ENCODE results near the gene PPAN. TPM values are rescaled to one million over a fixed set of nuclear protein-coding genes. Genes with fewer than 3 reads are reported as not detected.

PPAN gene
- total and polyA plus RNA-seq, 3 donors from 2014 or later = 39.3 to 68.1 (median 66.2) TPM

DNA sequence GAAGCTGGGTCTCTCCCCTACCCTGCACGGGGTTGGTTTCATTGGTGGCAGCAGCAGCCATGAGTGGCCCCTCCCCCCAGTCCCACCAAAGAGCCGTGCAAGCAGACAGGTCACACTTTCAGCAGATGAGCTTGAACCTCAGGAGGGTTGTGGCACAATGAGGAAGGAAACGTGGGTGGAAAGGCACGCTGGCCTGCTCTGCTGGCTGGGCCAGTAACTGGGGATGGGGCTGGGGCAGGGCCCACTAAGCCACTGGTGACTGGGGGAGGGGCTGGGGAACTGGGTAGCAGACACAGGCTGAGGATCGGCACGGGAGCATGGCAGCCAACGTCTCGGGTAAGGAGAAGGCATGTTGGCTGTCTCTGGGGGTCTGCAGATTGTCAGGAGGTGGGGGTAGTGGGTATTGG lies 5.2 kb downstream of the PPAN start, which contains the start of gene P2RY11:
Gene P2RY11, plus strand, starts transcription at position 289 of the 407 bp plus-strand sequence. Its CDS starts 29 bp downstream, at position 318.
- no peak within 1 kb of the TSS for H3K4me3 ChIP-seq
- no peaks in the 10 kb centered on the region for H3K36me3 ChIP-seq (ENCODE audit: low read depth, missing control alignments)
- 67 to 74% methylated on average over 6 to 8 of the region's 8 CpGs for WGBS, 2 donors
- no peak for DNase-seq
- intact Hi-C loops (cut with DNase I; ENCODE audit: low total_unique reads) = loop anchor here (10.0 kb wide), 1 partner anchor 133 kb away; no protein-coding TSS in a partner anchor
- H3K4me1 ChIP-seq = peaks cover 6% of the 10 kb centered on the region
- TF ChIP-seq POLR2A (IDR thresholded peaks at IDR 0.05) = no peak
- TF ChIP-seq, protein P1, sequence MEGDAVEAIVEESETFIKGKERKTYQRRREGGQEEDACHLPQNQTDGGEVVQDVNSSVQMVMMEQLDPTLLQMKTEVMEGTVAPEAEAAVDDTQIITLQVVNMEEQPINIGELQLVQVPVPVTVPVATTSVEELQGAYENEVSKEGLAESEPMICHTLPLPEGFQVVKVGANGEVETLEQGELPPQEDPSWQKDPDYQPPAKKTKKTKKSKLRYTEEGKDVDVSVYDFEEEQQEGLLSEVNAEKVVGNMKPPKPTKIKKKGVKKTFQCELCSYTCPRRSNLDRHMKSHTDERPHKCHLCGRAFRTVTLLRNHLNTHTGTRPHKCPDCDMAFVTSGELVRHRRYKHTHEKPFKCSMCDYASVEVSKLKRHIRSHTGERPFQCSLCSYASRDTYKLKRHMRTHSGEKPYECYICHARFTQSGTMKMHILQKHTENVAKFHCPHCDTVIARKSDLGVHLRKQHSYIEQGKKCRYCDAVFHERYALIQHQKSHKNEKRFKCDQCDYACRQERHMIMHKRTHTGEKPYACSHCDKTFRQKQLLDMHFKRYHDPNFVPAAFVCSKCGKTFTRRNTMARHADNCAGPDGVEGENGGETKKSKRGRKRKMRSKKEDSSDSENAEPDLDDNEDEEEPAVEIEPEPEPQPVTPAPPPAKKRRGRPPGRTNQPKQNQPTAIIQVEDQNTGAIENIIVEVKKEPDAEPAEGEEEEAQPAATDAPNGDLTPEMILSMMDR (IDR thresholded peaks at IDR 0.05) = no peak
- H3K27ac ChIP-seq = no peak within 1 kb of the TSS
- no peaks in the 10 kb centered on the region for H3K27me3 ChIP-seq
- no peaks in the 10 kb centered on the region for H3K9me3 ChIP-seq

DNA sequence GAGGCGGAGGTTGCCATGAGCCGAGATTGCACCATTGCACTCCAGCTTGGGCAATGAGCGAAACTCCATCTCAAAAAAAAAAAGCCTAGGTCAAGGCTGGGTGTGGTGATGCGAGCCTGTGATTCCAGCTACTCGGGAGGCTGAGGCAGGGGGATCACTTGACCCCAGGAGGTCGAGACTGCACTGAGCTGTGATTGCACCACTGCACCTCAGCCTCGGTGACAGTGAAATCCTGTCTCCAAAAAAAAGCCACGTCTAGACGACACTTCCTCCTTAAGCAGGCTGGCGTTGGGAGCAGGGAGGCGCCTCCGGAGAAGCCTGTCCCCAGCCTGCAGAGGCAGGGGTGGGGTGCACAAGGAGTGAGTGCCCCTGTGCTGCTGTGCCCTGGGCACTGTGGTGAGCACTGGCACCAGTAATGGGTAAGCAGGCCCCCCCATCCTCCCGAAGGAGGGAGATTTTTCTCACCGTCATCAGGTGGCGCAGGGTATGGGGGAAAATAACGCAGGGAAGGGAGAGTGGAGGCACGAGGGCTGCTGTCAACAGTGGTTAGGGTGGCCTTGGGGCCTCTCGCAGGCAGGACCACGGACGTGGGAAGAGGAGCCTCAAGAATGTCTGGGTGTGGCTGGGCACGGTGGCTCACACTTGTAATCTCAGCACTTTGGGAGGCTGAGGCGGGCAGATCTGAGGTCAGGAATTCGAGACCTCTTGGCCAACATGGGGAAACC lies 6.0 kb downstream of the PPAN start:
- 61 to 66% methylated on average over 17 to 23 of the region's 23 CpGs for whole genome bisulfite sequencing, 2 donors
- Histone ChIP-seq H3K9me3 (no peaks in the 10 kb centered on the region), H3K27ac (no peak overlapping the region), H3K36me3 (ENCODE audit: low read depth, missing control alignments) (no peaks in the 10 kb centered on the region), H3K27me3 (no peaks in the 10 kb centered on the region), H3K4me3 (no peak overlapping the region), H3K4me1 (peaks cover under 1% of the 10 kb centered on the region)
- intact Hi-C loops (cut with DNase I; ENCODE audit: low total_unique reads) = loop anchor here (10.0 kb wide), 1 partner anchor 133 kb away; no protein-coding TSS in a partner anchor
- no peak for DNase-seq
- TF ChIP-seq, protein P1 (IDR thresholded peaks at IDR 0.05) = no peak
- TF ChIP-seq POLR2A (IDR thresholded peaks at IDR 0.05) = no peak

DNA sequence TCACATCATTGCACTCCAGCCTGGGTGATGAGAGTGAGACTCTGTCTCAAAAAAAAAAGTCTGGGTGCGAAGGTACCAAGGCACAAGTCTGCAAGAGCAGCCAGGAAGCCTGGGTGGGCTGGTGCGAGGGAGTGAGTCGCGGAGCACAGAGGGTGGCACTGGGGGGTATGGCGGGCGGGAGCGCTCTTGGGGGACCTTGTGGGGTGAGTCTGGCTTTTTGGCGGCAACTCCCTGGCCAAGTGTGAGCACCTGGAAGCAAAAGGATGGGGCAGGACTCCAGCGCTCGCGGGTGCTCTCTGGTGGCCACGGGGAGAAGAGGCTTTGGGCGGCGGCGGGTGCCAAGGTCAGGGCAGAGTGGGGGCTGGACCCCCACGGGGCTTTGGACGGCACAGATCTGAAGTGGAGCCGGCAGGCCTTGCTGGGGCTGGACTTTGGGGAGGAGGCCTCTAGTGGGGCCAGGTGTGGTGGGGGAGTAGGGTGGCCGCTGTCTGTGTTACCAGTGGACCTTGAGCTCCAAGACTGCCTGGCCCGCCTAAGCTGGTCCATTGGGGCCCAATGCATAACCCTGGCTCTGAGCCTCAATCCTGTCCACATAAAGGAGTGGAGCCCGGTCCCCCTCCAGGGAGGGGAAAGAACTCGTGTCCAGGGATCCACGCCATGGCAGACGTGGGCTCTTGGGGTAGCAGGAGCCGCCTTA lies 6.9 kb downstream of the PPAN start:
- DNase-seq = peak; percentile 41
- Histone ChIP-seq H3K4me3 (no peak overlapping the region), H3K27me3 (no peaks in the 10 kb centered on the region), H3K4me1 (no peaks in the 10 kb centered on the region), H3K36me3 (ENCODE audit: low read depth, missing control alignments) (no peaks in the 10 kb centered on the region), H3K27ac (no peak overlapping the region), H3K9me3 (no peaks in the 10 kb centered on the region)
- 35 to 68% methylated on average over 8 to 25 of the region's 25 CpGs for WGBS, 2 donors
- intact Hi-C loops (cut with DNase I; ENCODE audit: low total_unique reads) = loop anchor here (10.0 kb wide), 1 partner anchor 132 kb away; no protein-coding TSS in a partner anchor
- TF ChIP-seq POLR2A (IDR thresholded peaks at IDR 0.05) = no peak
- TF ChIP-seq, protein P1 (IDR thresholded peaks at IDR 0.05) = peak; percentile 11 to 50 (median 39)

DNA sequence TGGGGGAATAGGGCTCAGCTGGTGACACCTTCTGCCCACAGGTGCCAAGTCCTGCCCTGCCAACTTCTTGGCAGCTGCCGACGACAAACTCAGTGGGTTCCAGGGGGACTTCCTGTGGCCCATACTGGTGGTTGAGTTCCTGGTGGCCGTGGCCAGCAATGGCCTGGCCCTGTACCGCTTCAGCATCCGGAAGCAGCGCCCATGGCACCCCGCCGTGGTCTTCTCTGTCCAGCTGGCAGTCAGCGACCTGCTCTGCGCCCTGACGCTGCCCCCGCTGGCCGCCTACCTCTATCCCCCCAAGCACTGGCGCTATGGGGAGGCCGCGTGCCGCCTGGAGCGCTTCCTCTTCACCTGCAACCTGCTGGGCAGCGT lies 7.4 kb downstream of the PPAN start:
- Histone ChIP-seq H3K4me1 (peaks cover 2% of the 10 kb centered on the region), H3K9me3 (no peaks in the 10 kb centered on the region), H3K4me3 (no peak overlapping the region), H3K27me3 (no peaks in the 10 kb centered on the region), H3K36me3 (ENCODE audit: low read depth, missing control alignments) (no peaks in the 10 kb centered on the region), H3K27ac (no peak overlapping the region)
- DNase-seq = no peak
- WGBS, 2 donors = 83 to 84% methylated on average over 11 to 18 of the region's 19 CpGs
- intact Hi-C loops (cut with DNase I; ENCODE audit: low total_unique reads) = loop anchor here (10.0 kb wide), 1 partner anchor 131 kb away; no protein-coding TSS in a partner anchor
- no peak for TF ChIP-seq POLR2A (IDR thresholded peaks at IDR 0.05)

DNA sequence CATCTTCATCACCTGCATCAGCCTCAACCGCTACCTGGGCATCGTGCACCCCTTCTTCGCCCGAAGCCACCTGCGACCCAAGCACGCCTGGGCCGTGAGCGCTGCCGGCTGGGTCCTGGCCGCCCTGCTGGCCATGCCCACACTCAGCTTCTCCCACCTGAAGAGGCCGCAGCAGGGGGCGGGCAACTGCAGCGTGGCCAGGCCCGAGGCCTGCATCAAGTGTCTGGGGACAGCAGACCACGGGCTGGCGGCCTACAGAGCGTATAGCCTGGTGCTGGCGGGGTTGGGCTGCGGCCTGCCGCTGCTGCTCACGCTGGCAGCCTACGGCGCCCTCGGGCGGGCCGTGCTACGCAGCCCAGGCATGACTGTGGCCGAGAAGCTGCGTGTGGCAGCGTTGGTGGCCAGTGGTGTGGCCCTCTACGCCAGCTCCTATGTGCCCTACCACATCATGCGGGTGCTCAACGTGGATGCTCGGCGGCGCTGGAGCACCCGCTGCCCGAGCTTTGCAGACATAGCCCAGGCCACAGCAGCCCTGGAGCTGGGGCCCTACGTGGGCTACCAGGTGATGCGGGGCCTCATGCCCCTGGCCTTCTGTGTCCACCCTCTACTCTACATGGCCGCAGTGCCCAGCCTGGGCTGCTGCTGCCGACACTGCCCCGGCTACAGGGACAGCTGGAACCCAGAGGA lies 7.9 kb downstream of the PPAN start:
- 92 to 93% methylated on average over 8 to 34 of the region's 43 CpGs for WGBS, 2 donors
- Histone ChIP-seq H3K27ac (no peak overlapping the region), H3K36me3 (ENCODE audit: low read depth, missing control alignments) (no peaks in the 10 kb centered on the region), H3K4me1 (peaks cover 7% of the 10 kb centered on the region), H3K9me3 (no peaks in the 10 kb centered on the region), H3K4me3 (no peak overlapping the region), H3K27me3 (no peaks in the 10 kb centered on the region)
- TF ChIP-seq, protein P1 (IDR thresholded peaks at IDR 0.05) = no peak
- TF ChIP-seq POLR2A (IDR thresholded peaks at IDR 0.05) = no peak
- intact Hi-C loops (cut with DNase I; ENCODE audit: low total_unique reads) = loop anchor here (10.0 kb wide), 1 partner anchor 131 kb away; no protein-coding TSS in a partner anchor
- no peak for DNase-seq

All from testis (tissue), 3 donors.